Renal cortex interstitium (tissue), 11 donors: Measurements from ENCODE around the gene TRIM5. TPM values are rescaled to one million over a fixed set of nuclear protein-coding genes. Genes with fewer than 3 reads are reported as not detected.
A peak's percentile ranks its signal among the peaks of the same experiment; 100 is the strongest.
"Not testable (repeated sequence)": the region's sequence is repeated elsewhere in the genome, so short reads cannot be mapped to it uniquely, and the experiment has no call there.

Experiments used
- DNase-seq, 11 donors: peaks; one replicate each; pipeline ENCODE4 v3.0.0-alpha.2; 2013; ENCODE audit warnings: low read depth in 9 of 11, low spot score in 4 of 11; ENCODE audit errors: extremely low read depth in 1 of 11
- polyA plus RNA-seq, 3 donors: library from polyadenylated mRNA; unstranded; fragments of 120-200 nt; gene quantifications; one replicate each; pipeline ENCODE4 v1.2.1, GENCODE V29; 2013; ENCODE audit not compliant: insufficient read length in 3 of 3

Gene TRIM5
- polyA plus RNA-seq, 3 donors = 38.4 to 49.2 (median 39.7) TPM

DNA sequence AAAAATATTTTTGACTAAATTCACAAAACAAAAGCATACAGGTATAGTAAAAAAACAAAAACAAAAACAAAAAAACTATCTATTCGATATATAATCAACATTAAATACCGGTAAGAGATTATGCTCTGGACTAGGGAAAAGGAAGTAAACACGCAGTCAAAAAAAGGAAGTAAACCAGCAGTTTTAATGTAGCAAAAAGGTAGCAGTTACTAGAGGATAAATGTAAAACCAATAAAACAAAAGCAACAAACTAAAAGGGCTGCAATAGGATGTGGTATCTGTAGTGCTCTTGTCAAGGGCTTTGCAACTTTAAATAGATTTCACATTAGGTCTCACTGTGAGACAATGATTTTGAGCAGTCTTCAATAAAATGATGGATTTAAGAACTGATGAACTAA lies 7.1 kb upstream of the TRIM5 start:
- no peak for DNase-seq

DNA sequence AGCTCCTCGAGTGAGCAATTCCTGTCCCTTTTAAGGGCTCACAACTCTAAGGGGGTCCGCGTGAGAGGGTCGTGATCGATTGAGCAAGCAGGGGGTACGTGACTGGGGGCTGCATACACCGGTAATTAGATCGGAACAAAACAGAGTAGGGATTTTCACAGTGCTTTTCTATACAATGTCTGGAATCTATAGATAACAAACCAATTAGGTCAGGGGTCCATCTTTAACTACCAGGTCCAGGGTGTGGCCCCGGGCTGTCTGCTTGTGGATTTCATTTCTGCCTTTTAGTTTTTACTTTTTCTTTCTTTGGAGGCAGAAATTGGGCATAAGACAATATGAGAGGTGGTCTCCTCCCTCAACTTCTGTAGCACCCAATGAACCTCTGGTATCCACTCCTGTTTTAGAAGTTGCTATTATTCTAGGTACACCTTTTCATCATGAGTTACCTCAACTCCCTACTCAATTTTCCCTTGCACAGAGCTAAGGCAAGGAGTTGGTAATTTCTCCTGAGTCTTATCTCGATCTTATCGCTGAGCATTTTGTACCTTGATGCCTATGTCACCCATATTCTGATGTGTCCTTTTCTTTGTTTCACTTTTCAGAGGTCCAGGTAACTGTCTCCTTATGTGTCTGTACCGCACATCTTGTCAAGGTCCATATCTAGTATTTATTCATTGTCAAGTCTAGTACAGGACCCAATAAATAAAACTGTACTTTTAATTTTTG lies 6.5 kb upstream of the TRIM5 start:
- not testable (repeated sequence) for DNase-seq

DNA sequence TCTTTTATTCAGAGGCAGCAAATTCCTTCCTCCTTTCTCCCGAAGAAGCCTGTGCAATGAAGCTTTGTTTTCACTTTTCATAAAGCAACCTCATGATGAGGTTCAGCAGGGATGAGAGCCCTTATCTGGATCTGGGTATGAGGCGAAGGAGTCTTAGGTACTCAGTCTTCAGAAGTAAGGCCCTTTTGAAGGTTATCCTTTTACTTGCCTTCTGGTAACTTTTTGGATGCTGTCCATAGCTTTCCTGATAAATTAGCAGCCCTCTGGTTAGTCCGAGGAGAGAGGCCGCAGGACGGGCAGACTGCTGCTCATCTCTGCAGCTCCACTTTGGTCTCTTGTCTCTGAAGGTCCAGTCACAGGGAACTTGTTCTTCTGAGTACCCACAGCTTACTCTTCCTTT lies 5.9 kb upstream of the TRIM5 start:
- no peak for DNase-seq

DNA sequence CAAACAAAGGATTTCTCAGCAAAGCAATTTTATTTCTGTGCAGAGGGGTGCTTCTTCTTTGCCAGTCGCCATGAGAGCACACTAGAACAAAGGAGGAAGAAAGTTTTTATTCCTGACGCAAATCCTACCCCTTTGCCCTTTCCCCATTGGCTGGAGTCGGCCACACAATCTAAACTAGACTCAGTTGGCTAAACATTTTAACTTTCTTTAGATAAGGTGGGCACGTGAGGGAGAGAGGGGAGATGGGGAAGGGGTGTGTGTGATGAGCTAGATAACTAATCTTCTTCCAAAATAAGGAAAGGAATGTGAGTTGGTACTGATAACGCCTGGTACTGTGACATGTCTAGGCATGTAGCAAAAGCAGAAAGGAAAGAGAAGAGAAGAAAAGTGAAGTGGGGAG lies 5.3 kb upstream of the TRIM5 start:
- DNase-seq = no peak

DNA sequence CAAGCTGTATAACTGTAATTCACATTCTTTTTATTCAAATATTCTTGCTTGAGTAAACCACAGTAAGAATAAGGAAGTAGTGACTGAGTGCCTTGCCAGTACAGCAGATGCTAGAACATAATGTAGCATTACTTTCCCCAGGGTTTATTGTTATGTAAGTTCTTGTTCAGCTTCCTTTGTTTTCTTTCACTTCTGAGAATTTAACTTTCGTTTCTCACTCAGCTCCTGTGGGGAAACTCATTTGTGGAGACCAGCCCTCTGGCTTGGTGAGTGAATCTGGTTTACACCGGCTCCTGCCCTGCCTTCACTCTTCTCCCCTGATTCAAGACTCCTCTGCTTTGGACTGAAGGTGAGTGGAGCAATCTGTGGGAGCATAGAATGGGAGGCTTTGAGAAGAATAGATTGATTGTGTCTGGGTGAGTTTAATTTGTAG lies 4.7 kb upstream of the TRIM5 start, which contains the start of gene TRIM22:
TSS of gene TRIM22 (plus strand) at position 240 of the 433 bp plus-strand sequence. CDS start 6,443 bp downstream, outside the sequence.
- peak in 6 of 11 donors; percentile 4 to 26 (median 8) for DNase-seq

DNA sequence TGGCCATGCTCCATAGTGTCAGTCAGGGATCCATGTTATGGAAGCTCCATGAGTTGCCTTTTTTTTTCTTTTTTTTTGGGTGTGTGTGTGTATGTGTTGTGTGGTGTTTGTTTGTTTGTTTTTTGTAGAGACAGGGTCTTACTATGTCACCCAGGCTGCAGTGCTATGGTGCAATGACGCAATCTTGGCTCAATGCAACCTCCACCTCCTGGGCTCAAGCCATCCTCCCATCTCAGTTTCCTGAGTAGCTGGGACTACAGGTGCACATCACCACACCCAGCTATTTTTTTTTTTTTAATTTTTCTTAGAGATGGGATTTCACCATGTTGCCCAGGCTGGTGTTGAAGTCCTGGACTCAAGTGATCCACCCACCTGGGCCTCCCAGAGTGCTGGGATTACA lies 3.6 kb upstream of the TRIM5 start:
- no peak for DNase-seq

DNA sequence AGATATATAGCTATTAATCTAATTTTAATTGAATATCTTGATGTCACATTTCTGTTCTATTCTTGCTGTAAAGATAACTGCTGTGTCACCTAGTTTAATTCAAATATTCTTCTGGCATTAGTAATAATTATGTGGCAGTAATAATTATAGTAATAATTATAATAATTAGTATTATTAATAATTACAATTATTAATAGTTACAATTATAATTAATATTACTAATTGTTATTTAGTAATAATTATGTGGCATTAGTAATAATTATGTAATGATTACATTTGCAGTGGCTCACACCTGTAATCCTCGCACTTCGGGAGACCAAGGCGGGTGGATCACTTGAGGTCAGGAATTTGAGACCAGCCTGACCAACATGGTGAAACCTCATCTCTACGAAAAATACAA lies 1.6 kb upstream of the TRIM5 start:
- DNase-seq = no peak

DNA sequence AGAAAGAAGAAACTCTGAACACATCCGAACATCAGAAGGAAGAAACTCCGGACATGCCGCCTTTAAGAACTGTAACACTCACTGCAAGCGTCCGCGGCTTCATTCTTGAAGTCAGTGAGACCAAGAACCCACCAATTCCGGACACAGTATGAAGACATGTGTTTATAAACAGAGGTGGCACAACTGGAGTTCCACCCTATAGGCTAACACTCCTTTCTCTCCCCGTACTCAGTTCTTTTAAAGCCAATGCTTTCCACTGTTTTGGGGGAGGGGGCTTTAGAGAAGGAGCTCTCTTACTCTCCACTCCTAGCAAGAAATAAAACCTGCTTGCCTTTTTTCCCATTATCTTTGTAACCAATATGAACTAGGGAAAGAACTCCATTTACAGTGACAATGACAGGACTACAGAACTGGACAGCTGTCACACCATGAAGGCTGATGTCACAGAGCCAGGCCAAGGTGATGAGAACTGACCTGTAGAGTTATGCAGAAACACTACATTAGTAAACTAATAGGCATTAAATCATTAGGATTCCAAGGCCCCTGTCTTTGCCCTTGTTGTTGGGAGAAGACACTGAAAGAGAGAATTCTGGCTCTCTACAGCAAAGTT lies 733 bp downstream of the TRIM5 start:
- peak in 4 of 11 donors; percentile 1 to 9 (median 6) for DNase-seq

DNA sequence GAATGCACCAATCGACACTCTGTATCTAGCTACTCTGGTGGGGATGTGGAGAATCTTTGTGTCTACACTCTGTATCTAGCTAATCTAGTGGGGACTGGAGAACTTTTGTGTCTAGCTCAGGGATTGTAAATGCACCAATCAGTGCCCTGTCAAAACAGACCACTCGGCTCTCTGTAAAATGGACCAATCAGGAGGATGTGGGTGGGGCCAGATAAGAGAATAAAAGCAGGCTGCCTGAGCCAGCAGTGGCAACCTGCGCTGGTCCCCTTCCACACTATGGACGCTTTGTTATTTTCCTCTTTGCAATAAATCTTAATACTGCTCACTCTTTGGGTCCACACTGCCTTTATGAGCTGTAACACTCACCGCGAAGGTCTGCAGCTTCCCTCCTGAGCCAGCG lies 1.3 kb downstream of the TRIM5 start:
- DNase-seq = not testable (repeated sequence)

DNA sequence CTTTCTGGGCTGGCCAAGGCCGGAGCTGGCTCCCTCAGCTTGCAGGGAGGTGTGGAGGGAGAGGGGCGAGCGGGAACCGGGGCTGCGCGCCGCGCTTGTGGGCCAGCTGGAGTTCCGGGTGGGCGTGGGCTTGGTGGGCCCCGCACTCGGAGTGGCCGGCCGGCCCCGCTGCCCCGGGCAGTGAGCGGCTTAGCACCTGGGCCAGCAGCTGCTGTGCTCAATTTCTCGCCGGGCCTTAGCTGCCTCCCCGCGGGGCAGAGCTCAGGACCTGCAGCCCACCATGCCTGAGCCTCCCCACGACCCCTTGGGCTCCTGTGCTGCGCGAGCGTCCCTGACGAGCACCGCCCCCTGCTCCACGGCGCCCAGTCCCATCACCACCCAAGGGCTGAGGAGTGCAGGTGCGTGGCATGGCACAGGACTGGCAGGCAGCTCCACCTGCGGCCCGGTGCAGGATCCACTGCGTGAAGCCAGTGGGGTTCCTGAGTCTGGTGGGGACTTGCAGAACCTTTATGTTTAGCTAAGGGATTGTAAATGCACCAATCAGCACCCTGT lies 1.9 kb downstream of the TRIM5 start:
- not testable (repeated sequence) for DNase-seq

DNA sequence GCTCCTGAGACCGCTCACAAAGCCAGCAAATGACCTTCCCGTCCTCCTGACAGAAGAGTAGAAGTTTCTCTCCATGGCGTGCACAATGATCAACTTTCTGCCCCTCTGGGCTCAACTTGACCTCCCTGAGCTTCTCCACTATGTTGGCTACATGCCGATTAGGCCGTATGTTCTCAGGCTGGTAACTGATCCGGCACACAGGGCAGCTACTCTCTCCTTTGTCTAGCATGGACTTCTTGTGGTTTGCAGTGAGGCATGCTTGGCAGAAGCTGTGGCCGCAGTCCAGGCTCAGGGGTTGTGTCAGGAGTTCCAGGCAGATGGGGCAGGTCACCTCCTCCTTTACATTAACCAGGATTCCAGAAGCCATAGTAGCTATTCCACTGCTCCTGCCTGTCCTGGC lies 5.1 kb downstream of the TRIM5 start:
- DNase-seq = no peak

DNA sequence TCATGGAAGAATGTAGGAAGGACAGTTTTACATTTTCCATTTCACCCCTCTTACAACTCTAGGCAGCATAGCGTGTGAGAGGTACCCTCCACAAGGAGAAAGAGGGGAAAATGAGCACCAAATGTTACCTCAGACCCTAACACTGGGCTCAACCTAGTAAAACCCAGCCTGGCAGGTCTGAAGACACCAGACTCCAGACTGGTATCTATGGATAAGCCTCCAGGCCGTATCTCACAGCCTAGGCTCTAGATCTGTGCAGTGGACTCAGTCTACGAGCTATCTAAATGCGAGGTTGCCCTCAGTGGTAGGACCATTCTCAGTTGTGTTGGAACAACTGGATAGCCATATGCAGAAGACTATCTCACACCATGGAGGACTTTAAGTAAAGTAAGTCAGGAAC lies 10.5 kb downstream of the TRIM5 start:
- no peak for DNase-seq

DNA sequence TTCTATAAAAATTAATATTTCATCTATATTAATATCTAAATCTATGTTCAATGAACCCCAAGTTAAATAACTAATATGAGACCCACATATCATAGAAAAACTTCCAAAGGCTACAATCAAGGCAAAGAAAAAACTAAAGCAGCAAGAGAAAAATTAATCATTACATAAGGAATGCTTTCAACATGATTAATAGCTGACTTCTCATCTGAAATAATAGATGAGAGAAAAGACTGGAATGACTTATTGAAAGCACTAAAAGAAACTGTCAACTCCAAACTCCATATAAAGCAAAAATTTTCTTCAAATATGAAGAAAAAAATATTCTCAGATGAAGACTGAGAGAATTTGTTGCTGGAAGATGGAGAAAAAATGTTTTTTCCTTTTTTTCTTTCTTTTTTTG lies 13.0 kb downstream of the TRIM5 start:
- DNase-seq = no peak

DNA sequence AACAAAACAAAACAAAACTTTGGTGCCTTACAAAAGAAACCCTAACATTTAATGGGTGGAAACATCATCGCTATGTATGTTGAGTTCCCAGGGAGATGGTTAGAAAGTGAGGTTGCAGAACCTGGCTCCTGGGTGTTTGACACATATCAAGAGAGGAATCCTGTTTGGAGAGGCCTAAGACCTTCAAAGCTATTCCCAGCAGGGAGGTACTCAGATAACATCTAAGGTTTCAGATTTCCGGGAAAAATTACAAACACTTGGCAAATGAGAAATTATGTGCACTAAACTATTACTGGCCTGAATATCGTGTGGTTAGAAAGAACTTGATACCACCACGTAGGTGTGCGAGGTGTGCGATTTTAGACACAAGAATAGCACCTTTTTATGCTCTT lies 18.5 kb downstream of the TRIM5 start:
- DNase-seq = no peak

DNA sequence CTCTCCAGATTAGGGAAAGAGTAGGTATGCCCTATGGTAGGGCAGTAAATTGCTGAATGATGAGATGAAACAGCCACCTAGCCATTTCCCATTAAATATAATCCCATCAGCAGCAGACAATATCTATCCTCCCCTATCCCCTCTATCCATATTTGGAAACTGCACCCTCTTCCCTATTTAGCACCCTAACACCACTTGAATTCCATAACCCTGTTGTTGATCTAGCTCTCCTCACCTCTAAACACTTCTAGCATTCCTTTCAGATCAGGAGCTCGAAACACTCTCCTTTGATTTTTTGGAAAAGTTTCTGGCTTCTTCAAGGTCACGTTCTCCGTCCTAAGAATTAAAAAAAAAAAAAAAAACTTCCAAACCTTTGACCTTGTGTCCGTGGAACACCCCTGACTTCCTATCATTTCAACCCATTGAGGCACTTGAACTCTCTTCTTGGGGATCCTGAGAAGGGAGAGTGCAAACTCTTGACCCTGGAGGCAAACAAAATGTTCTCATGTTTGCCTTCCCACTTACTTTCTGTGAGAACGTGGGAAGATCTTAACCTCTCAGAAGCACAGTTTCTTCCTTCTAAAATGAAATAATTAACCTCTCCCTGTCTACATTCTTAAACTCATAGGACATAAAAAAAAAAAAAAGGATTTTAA lies 19.0 kb downstream of the TRIM5 start:
- DNase-seq = no peak

DNA sequence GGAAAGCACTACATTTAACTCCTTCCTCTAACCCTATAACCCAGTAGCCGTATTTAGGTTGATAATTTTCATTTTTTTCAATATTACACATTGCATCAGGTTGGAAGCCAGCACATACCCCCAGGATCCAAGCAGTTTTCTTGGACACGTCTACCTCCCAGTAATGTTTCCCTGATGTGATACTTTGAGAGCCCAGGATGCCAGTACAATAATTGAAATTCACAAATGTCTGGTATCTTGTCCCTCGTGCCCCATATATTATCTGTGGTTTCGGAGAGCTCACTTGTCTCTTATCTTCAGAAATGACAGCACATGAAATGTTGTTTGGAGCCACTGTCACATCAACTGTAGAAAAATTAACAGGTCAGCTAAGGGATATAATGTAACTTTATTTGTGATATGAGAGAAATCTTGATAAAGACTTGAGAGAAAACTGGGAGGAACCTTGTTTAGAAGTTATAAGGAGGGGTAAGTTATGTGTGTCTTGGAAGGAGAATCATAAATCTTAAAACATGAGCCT lies 19.8 kb downstream of the TRIM5 start:
- DNase-seq = no peak

DNA sequence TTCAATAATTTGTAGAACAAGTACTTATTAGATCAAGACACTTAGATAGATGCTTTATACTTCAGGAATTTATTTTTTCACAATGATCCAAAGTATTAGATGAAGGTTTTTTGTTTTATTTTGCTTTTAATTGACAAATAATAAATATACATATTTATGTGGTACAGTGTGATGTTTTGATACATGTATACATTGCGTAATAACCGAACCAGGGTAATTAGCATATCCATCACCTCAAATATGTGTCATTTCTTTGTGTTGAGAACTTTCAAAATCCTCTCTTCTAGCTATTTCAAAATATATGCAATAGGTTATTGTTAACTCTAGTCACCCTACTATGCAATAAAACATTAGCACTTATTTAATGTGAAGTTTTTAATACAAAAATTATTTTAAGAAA lies 21.4 kb downstream of the TRIM5 start:
- no peak for DNase-seq

DNA sequence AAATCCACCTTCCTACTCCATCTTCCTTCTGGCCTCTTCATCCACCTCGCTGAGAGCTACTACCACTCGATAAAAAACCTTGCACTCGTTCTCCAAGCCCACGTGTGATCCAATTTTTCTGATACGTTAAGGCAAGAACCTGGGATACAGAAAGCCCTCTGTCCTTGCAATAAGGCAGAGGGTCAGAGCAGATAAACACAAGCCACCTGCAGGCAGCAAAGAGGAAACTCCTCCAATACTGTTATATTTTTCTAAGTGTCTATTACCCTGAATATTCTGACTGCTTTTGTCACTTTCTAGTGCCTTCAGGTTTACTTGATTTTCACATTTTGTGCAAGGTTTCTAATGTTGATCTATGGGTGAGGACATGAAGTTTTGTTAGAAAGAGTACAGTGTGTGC lies 26.6 kb downstream of the TRIM5 start:
- no peak for DNase-seq

DNA sequence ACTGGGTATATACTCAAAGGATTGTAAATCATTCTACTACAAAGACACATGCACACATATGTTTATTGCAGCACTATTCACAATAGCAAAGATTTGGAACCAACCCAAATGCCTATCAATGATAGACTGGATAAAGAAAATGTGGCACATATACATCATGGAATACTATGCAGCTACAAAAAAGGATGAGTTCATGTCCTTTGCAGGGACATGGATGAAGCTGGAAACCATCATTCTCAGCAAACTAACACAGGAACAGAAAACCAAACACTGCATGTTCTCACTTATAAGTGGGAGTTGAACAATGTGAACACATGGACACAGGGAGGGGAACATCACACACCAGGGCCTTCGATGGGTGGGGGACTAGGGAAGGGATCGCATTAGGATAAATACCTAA lies 27.9 kb downstream of the TRIM5 start:
- DNase-seq = not testable (repeated sequence)

DNA sequence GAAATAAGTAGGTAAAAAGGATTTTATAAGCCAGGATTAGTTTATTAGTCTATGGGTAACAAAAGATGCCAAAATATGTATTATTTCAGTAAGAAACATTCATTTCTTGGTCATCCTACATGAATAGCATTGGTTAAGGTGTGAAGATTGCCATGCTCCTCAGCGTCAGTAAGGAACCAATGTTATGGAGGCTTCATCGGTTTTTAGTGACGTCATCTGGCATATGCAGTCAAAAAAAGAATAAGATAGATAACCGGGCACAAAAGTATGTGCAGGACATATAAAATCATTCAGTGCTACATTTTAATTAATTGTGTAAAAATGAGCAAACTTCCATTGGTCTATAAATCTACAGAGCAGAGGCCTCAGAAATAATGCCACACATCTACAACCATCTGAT lies 29.4 kb downstream of the TRIM5 start:
- DNase-seq = no peak
